WTC11 (cell line): ENCODE data around the gene FLT1.

Source experiments
- ZNF263 ChIP-seq: sonication (generic); formaldehyde crosslinking; IDR thresholded peaks from 2 replicates; pipeline ENCODE4 v1.8.1; 2022; ENCODE audit warnings: low read depth, mild to moderate bottlenecking, moderate library complexity, missing genetic modification reagents
- TF ChIP-seq, protein P1 (sequence below): sonication (generic); formaldehyde crosslinking; conservative IDR thresholded peaks from 2 replicates; pipeline ENCODE4 v1.8.1; 2022; ENCODE audit warnings: mild to moderate bottlenecking, missing genetic modification reagents
- TF ChIP-seq, protein P2 (sequence below): fragments of 200-600 bp; IDR thresholded peaks from 2 replicates; pipeline ENCODE4 v1.8.0; 2022; ENCODE audit warnings: antibody characterized with exemption

GRCh38 chr13:28490061-28490460 is 4.9 kb downstream of the FLT1 start:
- no peak for TF ChIP-seq ZNF263 (CRISPR knock-in tag)
- TF ChIP-seq, protein P1, sequence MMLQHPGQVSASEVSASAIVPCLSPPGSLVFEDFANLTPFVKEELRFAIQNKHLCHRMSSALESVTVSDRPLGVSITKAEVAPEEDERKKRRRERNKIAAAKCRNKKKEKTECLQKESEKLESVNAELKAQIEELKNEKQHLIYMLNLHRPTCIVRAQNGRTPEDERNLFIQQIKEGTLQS (CRISPR knock-in tag) = no peak
- TF ChIP-seq, protein P2, sequence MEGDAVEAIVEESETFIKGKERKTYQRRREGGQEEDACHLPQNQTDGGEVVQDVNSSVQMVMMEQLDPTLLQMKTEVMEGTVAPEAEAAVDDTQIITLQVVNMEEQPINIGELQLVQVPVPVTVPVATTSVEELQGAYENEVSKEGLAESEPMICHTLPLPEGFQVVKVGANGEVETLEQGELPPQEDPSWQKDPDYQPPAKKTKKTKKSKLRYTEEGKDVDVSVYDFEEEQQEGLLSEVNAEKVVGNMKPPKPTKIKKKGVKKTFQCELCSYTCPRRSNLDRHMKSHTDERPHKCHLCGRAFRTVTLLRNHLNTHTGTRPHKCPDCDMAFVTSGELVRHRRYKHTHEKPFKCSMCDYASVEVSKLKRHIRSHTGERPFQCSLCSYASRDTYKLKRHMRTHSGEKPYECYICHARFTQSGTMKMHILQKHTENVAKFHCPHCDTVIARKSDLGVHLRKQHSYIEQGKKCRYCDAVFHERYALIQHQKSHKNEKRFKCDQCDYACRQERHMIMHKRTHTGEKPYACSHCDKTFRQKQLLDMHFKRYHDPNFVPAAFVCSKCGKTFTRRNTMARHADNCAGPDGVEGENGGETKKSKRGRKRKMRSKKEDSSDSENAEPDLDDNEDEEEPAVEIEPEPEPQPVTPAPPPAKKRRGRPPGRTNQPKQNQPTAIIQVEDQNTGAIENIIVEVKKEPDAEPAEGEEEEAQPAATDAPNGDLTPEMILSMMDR = no peak
